Hepatocyte (in vitro differentiated cells): ENCODE results near the gene TELO2. TPM values are rescaled to one million over a fixed set of nuclear protein-coding genes. Genes with fewer than 3 reads are reported as not detected.

Experiments
- DNase-seq: peaks from one replicate; pipeline ENCODE4 v3.0.0-alpha.2; 2016; ENCODE audit warnings: low spot score
- H2AFZ ChIP-seq: fragments of 200-600 bp; sonication (generic); 2 replicates; pipeline ENCODE4 v1.6.0; 2016; ENCODE audit warnings: antibody characterized with exemption, mild to moderate bottlenecking
- H3K27ac ChIP-seq: fragments of 200-600 bp; sonication (generic); 2 replicates; pipeline ENCODE4 v1.5.1; 2016; ENCODE audit warnings: mild to moderate bottlenecking
- H3K27me3 ChIP-seq: fragments of 200-600 bp; sonication (generic); 2 replicates; pipeline ENCODE4 v1.6.1; 2016
- H3K36me3 ChIP-seq: fragments of 200-600 bp; sonication (generic); replicated peaks from 2 replicates; pipeline ENCODE4 v1.5.1; 2016; ENCODE audit warnings: low read depth; ENCODE audit not compliant: insufficient read depth
- H3K4me1 ChIP-seq: fragments of 200-600 bp; sonication (generic); 2 replicates; pipeline ENCODE4 v1.5.1; 2016; ENCODE audit warnings: mild to moderate bottlenecking, moderate library complexity; ENCODE audit not compliant: insufficient read depth
- H3K4me2 ChIP-seq: fragments of 200-600 bp; sonication (generic); 2 replicates; pipeline ENCODE4 v1.6.0; 2016
- H3K4me3 ChIP-seq: fragments of 200-600 bp; sonication (generic); 2 replicates; pipeline ENCODE4 v1.5.1; 2016; ENCODE audit warnings: mild to moderate bottlenecking
- H3K79me2 ChIP-seq: fragments of 200-600 bp; sonication (generic); 2 replicates; pipeline ENCODE4 v1.6.0; 2017; ENCODE audit warnings: mild to moderate bottlenecking
- H3K9me2 ChIP-seq: fragments of 200-600 bp; sonication (generic); replicated peaks from 2 replicates; pipeline ENCODE4 v1.6.0; 2017; ENCODE audit warnings: mild to moderate bottlenecking; ENCODE audit not compliant: insufficient read depth
- H3K9me3 ChIP-seq: fragments of 200-600 bp; sonication (generic); 2 replicates; pipeline ENCODE4 v1.5.1; 2016; ENCODE audit warnings: low read depth, mild to moderate bottlenecking
- H4K20me1 ChIP-seq: fragments of 200-600 bp; sonication (generic); 2 replicates; pipeline ENCODE4 v1.6.0; 2016; ENCODE audit warnings: mild to moderate bottlenecking; ENCODE audit not compliant: insufficient read depth, poor library complexity, severe bottlenecking
- EZH2 ChIP-seq: fragments of 200-600 bp; sonication (generic); IDR thresholded peaks from 2 replicates; pipeline ENCODE4 v1.6.1; 2016; ENCODE audit warnings: antibody characterized with exemption, mild to moderate bottlenecking, borderline replicate concordance
- EZH2phosphoT487 ChIP-seq: fragments of 200-600 bp; sonication (generic); IDR thresholded peaks from one replicate; pipeline ENCODE4 v1.6.1; 2018; ENCODE audit warnings: antibody characterized with exemption, mild to moderate bottlenecking, low read depth, moderate library complexity; ENCODE audit not compliant: unreplicated experiment, severe bottlenecking
- WGBS: methylation state at CpG from one replicate; pipeline ENCODE4 v1.1.6; 2016; ENCODE audit warnings: low lambda C conversion rate; ENCODE audit errors: missing lambda C conversion rate; 5-methylcytosine and 5-hydroxymethylcytosine counted together
- polyA plus RNA-seq: library from polyadenylated mRNA; unstranded; fragments of >200 nt; fragmentation: Nextera tagmentation; extraction: Ambion mirVana; gene quantifications from 2 replicates; pipeline ENCODE4 v1.2.1, GENCODE V29; 2016
- total RNA-seq: library from RNA; depleted of rRNA; stranded (reverse); fragments of >200 nt; gene quantifications from 2 replicates; pipeline ENCODE4 v1.2.3, GENCODE V29; 2014
- TF ChIP-seq, protein P1 (sequence below): fragments of 200-600 bp; sonication (generic); IDR thresholded peaks from 2 replicates; pipeline ENCODE4 v1.5.1; 2016; ENCODE audit warnings: antibody characterized with exemption, mild to moderate bottlenecking; ENCODE audit not compliant: poor library complexity

TELO2 gene
- total and polyA plus RNA-seq, 2 experiments from 2014 or later = 22.8 to 50.9 TPM

DNA sequence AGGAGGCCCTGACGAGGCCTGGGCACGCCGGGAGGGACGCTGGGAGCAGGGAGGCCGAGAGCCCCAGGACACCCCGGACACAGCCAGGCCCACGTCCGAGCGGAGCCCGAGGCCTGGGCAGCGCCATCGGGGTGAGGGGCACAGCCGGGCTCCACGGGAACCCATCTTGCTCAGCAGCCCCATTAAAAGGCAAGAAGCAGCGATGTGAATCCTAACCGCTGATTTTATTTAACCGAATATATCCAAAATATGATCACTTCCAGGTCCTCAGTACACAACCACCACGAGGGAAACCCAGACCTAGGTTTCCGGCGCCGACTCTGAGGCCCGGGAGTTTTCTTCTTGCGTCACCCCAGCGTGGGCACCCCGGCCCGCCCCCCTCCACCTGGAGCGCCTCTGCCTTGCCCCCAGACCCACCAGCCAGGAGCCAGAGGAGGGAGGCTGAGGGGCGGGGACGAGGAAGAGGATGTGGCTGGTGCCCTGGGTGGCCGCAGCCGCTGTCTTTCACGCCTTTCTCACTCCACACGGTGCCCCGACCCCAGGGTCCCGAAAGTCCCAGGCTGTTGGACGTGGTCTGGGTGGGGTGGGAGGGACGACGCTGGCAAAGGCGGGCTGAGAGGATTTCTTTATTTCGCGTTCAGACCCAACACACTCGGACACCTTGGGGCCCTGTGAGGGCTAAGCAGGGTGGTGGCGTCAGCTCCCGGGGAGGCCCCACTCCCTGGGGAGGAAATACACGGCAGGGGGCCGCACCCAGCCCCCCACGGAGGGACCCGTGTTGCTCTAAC is 48.2 kb upstream of the TELO2 start:
- Histone ChIP-seq H3K4me2 (no peak overlapping the region), H3K79me2 (no peaks in the 10 kb centered on the region), H3K9me3 (no peaks in the 10 kb centered on the region), H3K27me3 (no peaks in the 10 kb centered on the region), H3K4me1 (no peaks in the 10 kb centered on the region), H4K20me1 (no peaks in the 10 kb centered on the region), H2AFZ (no peak overlapping the region), H3K9me2 (no peaks in the 10 kb centered on the region), H3K4me3 (no peak overlapping the region), H3K27ac (no peak overlapping the region), H3K36me3 (no peaks in the 10 kb centered on the region)
- WGBS = 94% methylated on average over 18 of the region's 48 CpGs
- DNase-seq = no peak
- TF ChIP-seq, protein P1, sequence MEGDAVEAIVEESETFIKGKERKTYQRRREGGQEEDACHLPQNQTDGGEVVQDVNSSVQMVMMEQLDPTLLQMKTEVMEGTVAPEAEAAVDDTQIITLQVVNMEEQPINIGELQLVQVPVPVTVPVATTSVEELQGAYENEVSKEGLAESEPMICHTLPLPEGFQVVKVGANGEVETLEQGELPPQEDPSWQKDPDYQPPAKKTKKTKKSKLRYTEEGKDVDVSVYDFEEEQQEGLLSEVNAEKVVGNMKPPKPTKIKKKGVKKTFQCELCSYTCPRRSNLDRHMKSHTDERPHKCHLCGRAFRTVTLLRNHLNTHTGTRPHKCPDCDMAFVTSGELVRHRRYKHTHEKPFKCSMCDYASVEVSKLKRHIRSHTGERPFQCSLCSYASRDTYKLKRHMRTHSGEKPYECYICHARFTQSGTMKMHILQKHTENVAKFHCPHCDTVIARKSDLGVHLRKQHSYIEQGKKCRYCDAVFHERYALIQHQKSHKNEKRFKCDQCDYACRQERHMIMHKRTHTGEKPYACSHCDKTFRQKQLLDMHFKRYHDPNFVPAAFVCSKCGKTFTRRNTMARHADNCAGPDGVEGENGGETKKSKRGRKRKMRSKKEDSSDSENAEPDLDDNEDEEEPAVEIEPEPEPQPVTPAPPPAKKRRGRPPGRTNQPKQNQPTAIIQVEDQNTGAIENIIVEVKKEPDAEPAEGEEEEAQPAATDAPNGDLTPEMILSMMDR = no peak
- no peak for TF ChIP-seq EZH2
- TF ChIP-seq EZH2phosphoT487 = no peak

- Histone ChIP-seq H2AFZ (no peak overlapping the region), H3K4me2 (no peak overlapping the region), H3K79me2 (no peaks in the 10 kb centered on the region), H3K9me2 (no peaks in the 10 kb centered on the region), H3K27ac (no peak overlapping the region), H3K4me3 (no peak overlapping the region), H4K20me1 (no peaks in the 10 kb centered on the region), H3K27me3 (no peaks in the 10 kb centered on the region), H3K4me1 (no peaks in the 10 kb centered on the region), H3K36me3 (no peaks in the 10 kb centered on the region), H3K9me3 (no peaks in the 10 kb centered on the region)
- TF ChIP-seq, protein P1 = no peak
- TF ChIP-seq EZH2phosphoT487 (no peak), EZH2 (no peak)
- WGBS = 94% methylated on average over 23 of the region's 25 CpGs
- no peak for DNase-seq
Measured at GRCh38 chr16:1445518-1446203, 47.5 kb upstream of the TELO2 start.

- Histone ChIP-seq H3K4me1 (no peaks in the 10 kb centered on the region), H3K36me3 (no peaks in the 10 kb centered on the region), H3K79me2 (no peaks in the 10 kb centered on the region), H3K9me3 (no peaks in the 10 kb centered on the region), H3K9me2 (no peaks in the 10 kb centered on the region), H3K4me2 (no peak overlapping the region), H3K27ac (no peak overlapping the region), H3K4me3 (no peak overlapping the region), H4K20me1 (no peaks in the 10 kb centered on the region), H3K27me3 (no peaks in the 10 kb centered on the region), H2AFZ (no peak overlapping the region)
- WGBS = 96% methylated on average over 26 of the region's 41 CpGs
- no peak for TF ChIP-seq EZH2
- TF ChIP-seq, protein P1 = no peak
- TF ChIP-seq EZH2phosphoT487 = no peak
- DNase-seq = no peak
Measured at GRCh38 chr16:1446296-1447080, 46.7 kb upstream of the TELO2 start.
